SH-SY5Y (cell line): Measurements from ENCODE around the gene NCLN.

ENCODE experiments used
- GATA2 ChIP-seq: IDR thresholded peaks from 2 replicates; pipeline ENCODE4 v1.6.1; 2011; ENCODE audit warnings: mild to moderate bottlenecking, low read depth, low read length
- GATA3 ChIP-seq: IDR thresholded peaks from 2 replicates; pipeline ENCODE4 v1.6.1; 2011; ENCODE audit warnings: low read depth, mild to moderate bottlenecking, low read length, moderate library complexity

GRCh38 chr19:3142292-3142670 is 43.4 kb upstream of the NCLN start:
- TF ChIP-seq GATA2 (no peak), GATA3 (no peak)
